ENCODE results near the gene ADCY9.
"Not testable (repeated sequence)": the region's sequence is repeated elsewhere in the genome, so short reads cannot be mapped to it uniquely, and the experiment has no call there.

ADCY9 gene

DNA sequence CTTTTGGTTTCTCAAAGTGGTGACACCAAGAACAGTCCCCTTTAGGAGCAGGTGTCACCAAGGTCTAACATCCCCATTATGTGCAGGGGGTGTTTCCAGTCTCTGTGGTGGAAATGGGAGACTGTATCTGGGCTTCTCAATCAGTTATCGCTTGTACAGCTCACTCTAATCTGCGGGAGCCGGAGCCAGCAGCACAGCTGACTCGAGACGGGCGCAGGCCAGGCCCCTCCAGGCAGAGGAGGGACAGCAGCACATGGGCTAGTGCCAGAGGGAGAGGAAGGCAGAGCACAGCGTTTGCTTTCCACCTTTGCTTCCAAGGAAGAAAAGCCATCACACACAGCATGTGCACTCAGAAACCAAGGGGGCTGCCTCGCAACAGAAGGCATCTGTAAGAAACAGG is 144.5 kb downstream of the ADCY9 start:
- DNase-seq (ENCODE audit: low spot score): no peak

DNA sequence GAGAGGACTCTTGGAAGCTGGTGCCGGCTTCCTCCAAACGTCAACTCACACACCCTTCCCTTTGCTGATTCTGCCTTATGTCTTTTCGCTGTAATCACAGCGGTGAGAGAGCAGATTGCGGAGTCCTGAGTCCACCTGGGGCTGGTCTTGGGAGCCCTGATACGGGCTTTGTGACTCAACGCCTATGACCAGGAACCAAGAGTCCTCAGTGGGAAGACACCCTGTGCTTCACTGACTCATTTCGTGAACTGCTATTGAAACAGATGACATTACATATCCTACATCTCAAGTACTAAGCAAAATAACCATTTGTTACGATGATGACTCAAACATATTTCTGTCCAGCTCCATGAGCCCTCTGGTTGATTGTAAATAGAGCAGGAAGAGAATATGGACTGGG is 145.0 kb downstream of the ADCY9 start:
- no peak for DNase-seq (ENCODE audit: low spot score)

DNA sequence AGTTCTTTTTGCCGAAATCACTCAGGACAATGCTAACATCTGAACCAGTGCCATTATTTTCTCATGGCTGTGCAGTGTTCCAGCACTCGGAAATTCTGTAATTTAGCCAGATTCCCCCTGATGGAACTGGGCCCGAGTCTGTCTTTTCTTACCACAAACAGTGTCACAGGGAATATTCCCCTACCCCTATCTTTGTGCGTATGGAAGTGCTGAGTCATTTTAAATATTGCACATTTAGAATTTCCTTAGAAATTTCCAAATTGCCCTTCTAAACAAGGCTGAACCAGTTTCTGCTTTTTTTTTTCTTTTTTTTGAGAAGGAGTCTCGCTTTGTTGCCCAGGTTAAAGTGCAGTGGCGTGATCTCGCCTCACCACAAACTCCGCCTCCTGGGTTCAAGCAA is 147.7 kb downstream of the ADCY9 start:
- DNase-seq (ENCODE audit: low spot score): no peak

DNA sequence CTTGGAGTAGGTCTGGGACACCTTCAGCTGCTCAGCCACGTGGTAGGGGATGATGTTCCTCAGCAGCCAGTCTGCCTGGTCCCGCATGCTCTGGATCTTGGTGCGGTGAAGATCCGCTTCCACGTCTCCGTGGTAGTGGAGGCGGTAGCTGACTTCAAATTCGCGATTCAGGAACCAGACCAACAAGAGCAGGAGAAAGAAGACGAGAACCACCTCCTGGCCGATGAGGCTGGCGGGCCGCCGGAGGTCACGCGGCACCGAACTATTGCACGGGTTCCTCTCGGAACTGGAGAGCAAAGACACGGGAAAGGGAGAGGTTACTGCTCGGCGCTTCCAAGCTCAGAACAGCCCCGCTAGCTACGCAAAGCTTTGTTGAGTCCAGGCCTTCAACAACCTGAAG is 149.6 kb downstream of the ADCY9 start:
- DNase-seq (ENCODE audit: low spot score): no peak

DNA sequence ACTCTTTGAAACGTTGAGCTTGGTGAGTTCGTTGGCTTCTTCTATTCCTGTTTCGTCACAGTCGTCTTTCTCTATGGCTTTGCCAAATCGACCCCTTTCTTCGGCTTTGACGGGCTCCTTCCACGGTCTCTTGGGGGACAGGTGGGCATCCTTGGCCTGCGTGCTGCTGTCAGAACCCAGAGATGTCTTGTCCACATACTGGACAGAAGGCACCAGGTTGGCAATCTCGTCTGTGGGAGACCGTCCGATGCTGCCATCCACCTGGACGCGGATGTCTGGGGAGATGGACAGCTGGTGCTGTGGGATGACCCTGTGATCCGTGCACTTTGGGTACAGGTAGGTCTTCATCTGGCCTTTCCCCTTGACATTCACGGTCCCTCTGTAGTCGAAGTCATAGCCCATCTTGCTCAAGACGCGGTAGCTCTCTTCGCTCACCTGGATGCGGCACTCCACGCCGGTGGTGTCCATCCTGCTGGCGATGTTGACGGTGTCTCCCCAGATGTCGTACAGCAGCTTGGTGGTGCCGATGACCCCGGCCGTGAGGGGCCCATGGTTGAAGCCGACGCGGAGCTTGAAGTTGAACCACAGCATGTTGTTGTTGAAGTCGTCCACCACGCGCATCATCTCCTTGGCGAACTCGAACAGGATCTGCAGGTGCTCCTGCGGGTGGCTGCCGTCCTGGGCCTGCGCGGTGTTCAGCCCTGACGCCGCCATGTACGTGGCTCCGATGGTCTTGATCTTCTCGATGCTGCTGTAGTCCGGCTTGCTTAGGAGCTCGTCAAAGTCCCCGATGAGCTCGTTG is 150.3 kb downstream of the ADCY9 start:
- no peak for DNase-seq (ENCODE audit: low spot score)

DNA sequence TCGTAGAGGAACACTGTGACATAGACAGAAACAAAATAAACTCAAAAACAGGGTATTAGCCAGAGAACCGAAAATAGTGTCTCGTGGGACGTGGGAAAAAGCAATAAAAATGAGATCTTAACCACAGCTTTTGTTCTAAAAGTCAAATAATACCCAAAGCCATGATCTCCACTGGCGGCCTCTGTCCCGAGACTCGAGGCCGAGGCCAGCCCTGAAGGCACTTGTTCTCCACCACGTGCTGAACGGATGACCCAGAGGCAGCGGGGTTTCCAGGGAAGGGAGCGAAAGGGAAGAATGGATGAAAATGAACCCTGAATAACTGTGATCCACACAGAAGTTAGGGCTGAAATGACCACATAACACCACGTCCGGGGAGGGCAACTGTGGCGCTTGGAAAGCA is 150.9 kb downstream of the ADCY9 start:
- DNase-seq (ENCODE audit: low spot score): no peak

DNA sequence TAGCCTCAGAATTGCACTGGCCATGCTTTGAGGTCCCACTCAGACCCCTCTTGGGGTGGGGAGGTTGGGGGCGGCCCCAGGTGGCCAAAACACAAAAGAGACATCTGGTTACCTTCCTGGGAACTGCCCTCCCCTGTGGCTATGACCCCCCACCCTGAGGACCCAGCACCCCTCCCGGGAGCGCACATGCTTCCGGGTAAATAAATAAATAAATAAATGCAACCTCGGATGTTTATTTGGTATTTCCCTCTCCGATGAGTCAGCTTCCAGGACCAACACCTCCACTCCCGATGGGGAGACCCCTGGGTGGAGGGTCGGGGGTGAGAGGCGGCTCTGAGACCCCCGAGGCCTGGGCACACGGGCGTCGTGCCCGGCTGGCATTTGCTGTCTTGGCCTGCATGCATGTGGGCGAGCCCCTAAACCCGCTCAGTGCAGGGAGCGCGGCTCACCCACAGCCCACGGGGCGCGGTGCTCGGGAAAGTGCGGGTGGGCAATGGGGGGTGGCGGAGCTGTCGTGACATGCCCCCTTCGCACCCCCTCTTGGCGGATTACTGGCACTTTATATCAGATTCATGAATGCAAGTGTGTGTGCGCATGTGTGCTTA is 151.5 kb downstream of the ADCY9 start:
- no peak for DNase-seq (ENCODE audit: low spot score)

DNA sequence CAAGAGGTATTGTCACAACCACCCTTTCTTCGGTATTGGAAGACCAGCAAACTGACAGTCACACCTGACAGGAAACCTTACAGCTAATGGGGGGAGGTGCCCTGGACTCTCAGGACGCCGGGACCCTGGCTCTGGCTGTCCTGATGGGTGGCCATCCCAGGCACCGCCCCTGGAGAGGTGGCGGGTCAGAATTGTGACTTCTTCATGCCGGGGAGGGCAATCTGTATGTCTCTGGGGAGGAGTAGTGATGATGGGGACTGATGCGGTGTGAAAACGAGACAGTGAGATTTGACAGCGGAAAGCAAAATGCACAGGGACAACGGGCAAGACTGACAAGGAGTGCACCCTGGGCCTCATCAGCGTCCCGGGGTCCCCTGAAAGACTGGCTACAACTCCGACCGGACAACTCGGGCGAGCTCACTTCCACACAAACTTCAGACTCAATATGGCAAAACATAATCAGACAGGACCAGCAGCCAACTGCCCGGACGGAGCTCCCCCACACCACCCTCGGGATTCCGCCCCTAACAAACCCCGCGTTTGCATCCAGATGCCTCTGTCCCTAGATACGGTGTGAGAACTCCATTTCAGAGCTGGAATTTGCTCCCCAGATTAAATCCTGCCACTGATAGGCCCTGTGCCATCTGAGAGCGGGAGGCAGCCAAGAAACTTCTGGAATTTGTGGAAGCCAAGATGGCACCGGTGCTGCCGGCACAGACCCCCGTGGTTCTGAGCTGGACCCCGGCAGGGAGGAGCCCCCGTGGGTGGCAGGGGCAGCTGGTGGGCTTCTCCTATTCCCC is 152.2 kb downstream of the ADCY9 start:
- no peak for DNase-seq (ENCODE audit: low spot score)

DNA sequence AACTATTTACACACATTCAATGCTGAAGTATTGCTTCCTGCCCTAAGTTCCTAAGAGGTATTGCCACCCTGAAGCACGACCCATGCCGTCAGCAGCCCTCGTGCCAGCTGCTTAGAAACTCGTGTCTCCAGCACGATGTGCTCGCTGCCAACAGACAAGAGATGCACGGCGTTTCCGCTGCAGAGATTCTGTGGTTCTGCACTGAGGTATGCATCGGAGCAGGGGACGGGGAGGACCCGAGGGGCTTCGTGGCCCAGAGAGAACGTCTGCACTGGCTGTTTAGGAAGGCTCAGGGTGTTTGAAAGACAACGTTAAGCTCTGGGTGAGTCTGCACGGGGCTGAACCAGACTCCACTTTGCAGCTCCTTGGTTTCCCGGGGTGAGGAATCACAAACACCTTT is 153.0 kb downstream of the ADCY9 start:
- DNase-seq (ENCODE audit: low spot score): no peak

DNA sequence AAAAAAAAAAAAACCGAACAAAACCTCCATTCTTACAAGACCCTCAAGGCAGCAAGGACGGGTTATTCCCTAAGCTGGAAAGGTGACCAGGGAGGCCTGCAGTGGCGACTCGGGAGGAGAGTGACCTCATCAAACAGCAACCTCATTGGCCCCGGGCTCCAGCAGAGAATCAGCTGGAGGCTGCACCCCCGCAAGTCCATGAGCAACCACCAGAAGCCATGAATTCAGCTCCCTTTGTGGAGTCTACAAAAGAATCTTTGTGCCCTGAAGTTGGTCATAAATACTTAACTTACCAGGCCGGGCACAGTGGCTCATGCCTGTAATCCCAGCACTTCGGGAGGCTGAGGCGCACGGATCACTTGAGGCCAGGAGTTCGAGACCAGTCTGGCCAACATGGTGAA is 154.8 kb downstream of the ADCY9 start:
- DNase-seq (ENCODE audit: low spot score): peak; percentile 51

DNA sequence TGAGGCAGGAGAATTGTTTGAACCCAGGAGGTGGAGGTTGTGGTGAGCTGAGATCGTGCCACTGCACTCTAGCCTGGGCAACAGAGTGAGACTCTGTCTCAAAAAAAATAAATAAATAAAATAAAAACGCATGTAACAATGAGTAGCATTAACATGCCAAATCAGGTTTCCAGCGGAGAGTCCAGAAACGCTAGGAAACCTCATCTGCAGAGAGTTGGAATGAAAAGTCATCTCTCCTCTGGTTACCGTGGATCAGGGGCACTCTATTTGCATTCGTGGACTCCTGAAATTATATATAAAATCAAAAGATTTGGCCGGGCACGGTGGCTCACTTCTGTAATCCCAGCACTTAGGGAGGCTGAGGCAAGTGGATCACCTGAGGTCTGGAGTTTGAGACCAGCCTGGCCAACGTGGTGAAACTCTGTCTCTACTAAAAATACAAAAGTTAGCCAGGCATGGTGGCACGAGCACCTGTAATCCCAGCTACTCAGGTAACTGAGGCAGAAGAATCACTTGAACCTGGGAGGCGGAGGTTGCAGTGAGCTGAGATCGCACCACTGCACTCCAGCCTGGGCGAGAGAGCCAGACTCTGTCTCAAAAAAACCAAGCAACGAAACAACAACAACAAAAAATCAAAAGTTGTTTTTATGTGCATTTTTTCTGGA is 156.2 kb downstream of the ADCY9 start:
- DNase-seq (ENCODE audit: low spot score): not testable (repeated sequence)

DNA sequence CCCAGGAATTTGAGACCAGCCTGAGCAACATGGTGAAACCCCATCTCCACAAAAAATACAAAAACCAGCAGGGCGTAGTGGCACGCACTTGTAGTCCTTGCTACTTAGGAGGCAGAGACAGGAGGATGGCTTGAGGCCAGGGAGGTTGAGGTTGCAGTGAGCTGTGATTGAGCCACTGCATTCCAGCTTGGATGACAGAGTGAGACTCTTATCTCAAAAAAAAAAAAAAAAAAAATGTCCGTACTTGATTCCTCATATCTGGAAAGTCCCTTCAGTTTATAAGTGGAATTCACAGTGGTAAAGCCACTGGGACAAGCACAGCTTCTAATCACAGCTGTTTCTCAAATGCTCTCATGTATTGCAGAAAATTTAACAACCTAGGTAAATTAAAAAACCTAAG is 157.1 kb downstream of the ADCY9 start:
- DNase-seq (ENCODE audit: low spot score): no peak

DNA sequence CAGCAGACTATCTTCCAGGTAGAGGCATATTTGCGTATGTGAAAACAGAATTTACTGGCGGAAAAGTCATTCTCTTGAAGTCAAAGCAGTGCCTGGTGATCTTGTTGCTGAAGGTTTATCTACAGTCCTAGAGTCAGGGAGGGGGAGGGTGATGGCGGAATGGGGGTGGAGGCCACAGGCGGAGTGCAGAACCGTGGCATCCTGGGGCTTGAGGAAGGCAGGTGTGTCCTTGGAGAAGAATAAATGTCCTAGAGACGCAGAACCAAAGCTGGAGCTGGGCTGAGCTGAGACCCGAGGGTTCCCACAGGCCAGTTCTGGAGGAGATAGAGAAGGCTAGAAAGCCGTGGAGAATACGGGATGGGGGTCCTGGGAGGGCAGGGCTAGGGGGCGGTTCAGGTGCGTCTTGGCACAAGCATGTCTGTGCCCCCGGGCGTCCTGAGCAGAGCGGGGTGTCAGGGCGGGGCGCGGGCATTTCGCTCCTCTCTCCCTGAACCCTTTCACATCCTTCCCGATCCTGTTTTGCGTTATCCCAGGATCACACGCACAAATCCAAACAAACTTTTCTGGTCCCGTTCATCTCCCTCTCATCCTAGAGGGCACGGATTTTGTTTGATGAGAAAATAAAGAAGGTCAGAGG is 158.8 kb downstream of the ADCY9 start:
- DNase-seq (ENCODE audit: low spot score): no peak

DNA sequence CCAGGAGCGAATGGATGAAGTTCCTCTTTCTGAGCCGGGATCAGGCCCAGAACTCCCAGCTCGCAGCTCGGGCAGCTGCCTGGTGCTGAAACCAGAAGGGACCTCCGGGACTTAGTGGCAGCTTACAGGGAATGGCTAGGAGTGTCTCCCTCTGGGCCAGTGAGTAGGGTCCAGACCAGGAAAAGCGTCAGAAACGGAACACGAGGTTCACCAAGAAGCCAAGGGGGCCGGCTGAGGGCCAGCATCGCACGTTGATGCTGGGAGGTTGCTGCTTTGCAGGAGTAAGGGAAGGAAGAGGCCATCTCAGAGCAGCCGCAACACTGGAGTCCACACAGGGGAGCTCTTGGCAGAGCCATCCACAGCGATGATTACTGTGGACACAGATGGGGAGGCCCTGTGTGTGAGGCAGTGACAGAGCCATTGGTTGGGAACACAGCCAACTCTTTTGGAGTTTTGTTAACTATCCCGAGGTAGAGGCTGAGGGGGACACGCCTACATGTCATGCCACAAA is 161.8 kb downstream of the ADCY9 start:
- DNase-seq (ENCODE audit: low spot score): no peak

DNA sequence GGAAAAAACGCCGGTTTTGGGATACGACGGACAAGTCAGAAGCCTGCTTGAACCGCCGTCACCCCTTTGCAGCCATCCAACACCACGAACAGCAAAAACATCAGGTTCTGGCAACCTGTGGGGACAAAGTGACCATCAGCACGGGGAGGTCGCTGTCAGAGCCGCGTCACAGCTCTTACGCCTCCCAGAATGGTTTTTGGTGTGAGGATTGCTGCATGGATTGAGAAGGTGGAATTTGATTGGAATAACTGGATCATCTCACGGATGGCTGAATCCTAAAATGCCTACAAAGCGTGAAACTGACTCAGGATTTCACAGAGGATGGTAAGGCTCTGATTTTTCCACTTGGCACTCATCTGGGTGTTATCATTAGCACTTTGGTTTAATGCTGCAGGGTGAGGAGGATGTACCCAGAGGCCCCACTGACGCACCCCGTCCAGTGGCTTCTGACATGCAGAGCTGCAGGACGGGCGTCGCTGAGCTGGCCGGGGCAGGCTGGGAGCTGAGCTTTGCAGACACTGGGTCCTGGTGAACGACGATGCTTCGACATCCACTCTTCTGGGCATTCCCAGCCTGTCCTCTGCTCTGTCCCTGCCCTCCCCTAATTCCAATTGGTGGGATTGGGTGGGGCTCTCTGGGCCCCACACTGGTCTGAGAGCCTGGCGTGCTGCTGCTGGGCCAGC is 162.4 kb downstream of the ADCY9 start:
- no peak for DNase-seq (ENCODE audit: low spot score)

DNA sequence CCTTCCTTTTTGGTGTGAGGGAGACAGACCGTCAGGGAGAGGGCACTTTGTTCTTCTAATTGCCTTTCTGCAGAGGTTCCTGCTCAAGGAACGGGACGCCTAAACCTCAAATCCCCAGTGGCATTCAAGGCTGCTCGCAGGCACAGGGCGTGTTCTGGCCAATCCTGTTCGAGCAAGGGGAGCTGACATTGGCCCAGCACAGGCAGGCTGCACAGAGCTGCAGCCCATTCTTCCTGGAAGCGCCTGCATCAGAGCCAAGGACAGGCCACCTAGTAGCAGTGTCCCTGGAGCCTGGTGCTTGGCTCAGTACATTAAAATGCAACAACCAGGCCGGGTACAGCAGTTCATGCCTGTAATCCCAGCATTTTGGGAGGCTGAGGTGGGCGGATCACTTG is 163.5 kb downstream of the ADCY9 start:
- DNase-seq (ENCODE audit: low spot score): no peak

DNA sequence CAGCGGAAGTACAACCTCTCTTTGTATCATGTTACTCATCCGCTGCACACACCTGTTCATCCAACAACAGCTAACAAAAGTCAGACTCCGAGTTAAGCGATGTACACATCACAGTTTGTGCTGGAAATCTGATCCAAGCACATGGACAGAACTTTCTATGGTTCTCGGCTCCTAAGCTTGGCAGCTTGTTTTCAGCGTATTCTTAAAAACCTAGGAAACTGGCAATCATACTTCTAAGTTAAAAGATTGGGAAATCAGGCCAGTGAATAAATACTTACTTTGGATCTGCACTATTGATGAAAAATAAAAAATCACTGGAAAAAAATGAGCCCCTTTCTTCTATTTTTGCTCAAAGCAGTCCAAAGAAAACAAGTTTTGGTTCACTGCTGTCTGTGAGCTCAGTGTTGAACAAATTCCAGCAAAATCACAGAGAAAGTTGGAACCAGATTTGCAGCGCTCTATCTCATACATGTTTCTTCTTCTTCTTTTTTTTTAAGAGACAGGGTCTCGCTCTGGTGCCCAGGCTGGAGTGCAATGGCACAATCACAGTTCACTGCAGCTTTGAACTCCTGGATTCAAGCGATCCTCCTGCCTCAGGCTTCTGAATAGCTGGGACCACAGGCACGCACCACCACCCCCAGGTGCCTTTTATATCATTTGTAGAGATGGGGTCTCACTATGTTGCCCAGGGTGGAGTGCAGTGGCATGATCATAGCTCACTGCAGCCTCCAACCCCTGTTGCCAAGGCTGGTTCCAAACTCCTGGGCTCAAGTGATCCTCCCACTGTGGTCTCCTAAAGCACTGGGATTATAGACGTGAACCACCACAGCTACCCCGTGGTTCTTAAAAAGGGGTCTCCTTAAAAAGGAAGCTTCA is 164.1 kb downstream of the ADCY9 start:
- DNase-seq (ENCODE audit: low spot score): no peak

DNA sequence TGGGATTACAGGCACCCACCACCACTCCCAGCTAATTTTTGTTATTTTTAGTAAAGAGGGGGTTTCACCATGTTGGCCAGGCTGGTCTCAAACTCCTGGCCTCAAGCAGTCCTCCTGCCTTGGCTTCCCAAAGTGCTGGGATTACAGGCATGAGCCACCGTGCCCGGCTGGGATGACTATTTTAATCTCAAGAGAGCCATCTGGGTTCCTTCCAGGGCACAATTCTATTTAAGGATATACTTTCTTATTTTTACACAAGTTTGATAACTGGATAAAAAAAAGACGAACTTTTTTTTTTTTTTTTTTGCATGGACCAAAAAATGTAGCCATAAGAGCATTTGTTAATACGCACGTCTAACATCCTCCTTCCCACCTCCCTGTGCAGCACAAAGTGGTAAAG is 164.9 kb downstream of the ADCY9 start:
- not testable (repeated sequence) for DNase-seq (ENCODE audit: low spot score)

DNA sequence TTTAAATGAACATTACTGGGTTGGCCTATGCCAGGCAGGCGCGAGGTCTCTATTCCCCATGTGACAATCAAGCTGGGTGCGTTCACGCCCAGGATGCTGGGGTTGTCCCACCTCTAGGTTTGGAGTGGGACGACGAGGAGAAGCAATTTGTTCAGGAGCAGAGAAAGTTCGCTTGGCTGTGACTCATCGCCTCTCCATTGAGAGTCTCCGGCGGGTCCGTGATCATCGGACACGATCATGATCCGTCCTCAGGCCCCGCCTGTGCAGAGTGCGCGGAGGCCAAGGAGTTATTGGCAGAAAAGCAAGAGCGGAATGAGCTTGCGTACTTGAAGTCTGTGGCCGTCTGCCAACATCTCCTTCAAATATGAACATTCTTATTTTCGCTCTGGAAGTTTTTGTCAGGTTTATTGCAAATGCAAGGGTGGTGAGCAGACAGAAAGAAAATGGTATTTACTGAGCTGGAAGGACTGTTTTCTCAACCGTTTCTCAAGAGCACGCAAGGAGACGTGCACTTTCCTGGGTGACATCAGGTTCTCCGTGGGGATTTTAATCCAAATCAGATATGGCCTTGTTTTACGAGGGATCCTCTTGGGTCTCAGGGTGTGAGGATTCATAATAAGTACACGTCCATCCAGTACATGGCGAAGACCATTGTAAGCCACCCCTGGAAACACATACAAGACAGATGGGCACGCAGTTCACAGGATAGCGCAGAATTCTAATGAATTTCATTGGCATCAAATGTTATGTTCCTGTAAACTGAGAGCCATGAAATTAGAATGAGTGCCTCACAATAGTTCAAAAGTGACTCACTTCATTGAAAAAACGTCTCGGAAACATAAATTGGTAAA is 165.7 kb downstream of the ADCY9 start:
- peak; percentile 58 for DNase-seq (ENCODE audit: low spot score)
